Measurements from ENCODE around the gene DPYD. TPM values are rescaled to one million over a fixed set of nuclear protein-coding genes. Genes with fewer than 3 reads are reported as not detected.

The DPYD gene
- total RNA-seq, 1 experiment from 2014 or later = 7.0 TPM

- Mint-ChIP-seq H3K36me3 (ENCODE audit: insufficient read depth, unreplicated experiment) (no peaks in the 10 kb centered on the region), H3K4me3 (ENCODE audit: unreplicated experiment) (no peak overlapping the region), H3K27ac (ENCODE audit: unreplicated experiment) (no peak overlapping the region), H3K27me3 (ENCODE audit: insufficient read depth, unreplicated experiment) (no peaks in the 10 kb centered on the region), H3K4me1 (ENCODE audit: low read depth, unreplicated experiment) (peaks cover 12% of the 10 kb centered on the region), H3K9me3 (ENCODE audit: unreplicated experiment) (no peaks in the 10 kb centered on the region)
- intact Hi-C loops (cut with micrococcal nuclease; ENCODE audit: unreplicated experiment) = no loop called here
- TF ChIP-seq CTCF (IDR thresholded peaks at IDR 0.05; ENCODE audit: insufficient read depth in 1 of 2, low read depth in 1 of 2, low read length in 1 of 2, severe bottlenecking in 1 of 2, unreplicated experiment in 1 of 2) = no peak
- DNase-seq = no peak
- H3K9me3 ChIP-seq = no peaks in the 10 kb centered on the region
- BruUV-seq (replicated peaks) = no TSS peak
- no peaks in the 10 kb centered on the region for H3K27me3 ChIP-seq (replicated peaks; ENCODE audit: control insufficient read depth, insufficient read depth, low read length)
- CTCF ChIA-PET = no interaction called here
- H3K4me1 ChIP-seq = peaks cover 15% of the 10 kb centered on the region; the same call in 1 of the 2 replicates
- no peak overlapping the region for H3K4me3 ChIP-seq (ENCODE audit: low read depth, low read length)
- POLR2A ChIA-PET = no interaction called here
- no peaks in the 10 kb centered on the region for H3K36me3 ChIP-seq (ENCODE audit: control insufficient read depth, insufficient read depth, low read length)
These were observed 823.4 kb downstream of the DPYD start for GRCh38 chr1:97097404-97097925.

GRCh38 chr1:97095764-97096163 is 825.1 kb downstream of the DPYD start:
- POLR2A ChIA-PET = no interaction called here

GRCh38 chr1:97094247-97094972 is 826.4 kb downstream of the DPYD start:
- Histone ChIP-seq H3K9me3 (no peaks in the 10 kb centered on the region), H3K27me3 (replicated peaks; ENCODE audit: control insufficient read depth, insufficient read depth, low read length) (no peaks in the 10 kb centered on the region), H3K36me3 (ENCODE audit: control insufficient read depth, insufficient read depth, low read length) (no peaks in the 10 kb centered on the region), H3K4me3 (ENCODE audit: low read depth, low read length) (no peak overlapping the region), H3K4me1 (peaks cover 15% of the 10 kb centered on the region; the same call in 1 of the 2 replicates)
- CTCF ChIA-PET = interaction anchor here (0.5 kb wide), 1 partner anchor 1861 kb away, joined by 3 read pairs; the partner anchor contains the start of gene RWDD3
- peak in 1 of 2 experiments; percentile 12 for DNase-seq
- no peak for TF ChIP-seq CTCF (IDR thresholded peaks at IDR 0.05; ENCODE audit: insufficient read depth in 1 of 2, low read depth in 1 of 2, low read length in 1 of 2, severe bottlenecking in 1 of 2, unreplicated experiment in 1 of 2)
- BruUV-seq (replicated peaks) = no TSS peak
- Mint-ChIP-seq H3K9me3 (ENCODE audit: unreplicated experiment) (no peaks in the 10 kb centered on the region), H3K4me1 (ENCODE audit: low read depth, unreplicated experiment) (peaks cover 20% of the 10 kb centered on the region), H3K4me3 (ENCODE audit: unreplicated experiment) (no peak overlapping the region), H3K27ac (ENCODE audit: unreplicated experiment) (no peak overlapping the region), H3K27me3 (ENCODE audit: insufficient read depth, unreplicated experiment) (no peaks in the 10 kb centered on the region), H3K36me3 (ENCODE audit: insufficient read depth, unreplicated experiment) (no peaks in the 10 kb centered on the region)
- intact Hi-C loops (cut with micrococcal nuclease; ENCODE audit: unreplicated experiment) = loop anchor here (2.0 kb wide), 1 partner anchor 44 kb away; no protein-coding TSS in a partner anchor
- POLR2A ChIA-PET = no interaction called here

More at GRCh38 chr1:97095764-97096163, 825.1 kb downstream of the DPYD start:
- no peak overlapping the region for H3K4me3 ChIP-seq (ENCODE audit: low read depth, low read length)
- no peaks in the 10 kb centered on the region for H3K36me3 ChIP-seq (ENCODE audit: control insufficient read depth, insufficient read depth, low read length)
- H3K4me3 Mint-ChIP-seq (ENCODE audit: unreplicated experiment) = no peak overlapping the region
- no peak for DNase-seq
- H3K27me3 Mint-ChIP-seq (ENCODE audit: insufficient read depth, unreplicated experiment) = no peaks in the 10 kb centered on the region
- H3K9me3 Mint-ChIP-seq (ENCODE audit: unreplicated experiment) = no peaks in the 10 kb centered on the region
- no peak for TF ChIP-seq CTCF (IDR thresholded peaks at IDR 0.05; ENCODE audit: insufficient read depth in 1 of 2, low read depth in 1 of 2, low read length in 1 of 2, severe bottlenecking in 1 of 2, unreplicated experiment in 1 of 2)
- H3K27me3 ChIP-seq (replicated peaks; ENCODE audit: control insufficient read depth, insufficient read depth, low read length) = no peaks in the 10 kb centered on the region
- CTCF ChIA-PET = no interaction called here
- intact Hi-C loops (cut with micrococcal nuclease; ENCODE audit: unreplicated experiment) = loop anchor here (2.0 kb wide), 1 partner anchor 43 kb away; no protein-coding TSS in a partner anchor
- no TSS peak for BruUV-seq (replicated peaks)
- no peak overlapping the region for H3K27ac Mint-ChIP-seq (ENCODE audit: unreplicated experiment)
- no peaks in the 10 kb centered on the region for H3K36me3 Mint-ChIP-seq (ENCODE audit: insufficient read depth, unreplicated experiment)
- H3K9me3 ChIP-seq = no peaks in the 10 kb centered on the region
- peaks cover 15% of the 10 kb centered on the region; the same call in 1 of the 2 replicates for H3K4me1 ChIP-seq
- peaks cover 22% of the 10 kb centered on the region for H3K4me1 Mint-ChIP-seq (ENCODE audit: low read depth, unreplicated experiment)
